Pancreas (tissue), 10 donors: ENCODE data around the gene MAST2. TPM values are rescaled to one million over a fixed set of nuclear protein-coding genes. Genes with fewer than 3 reads are reported as not detected.

ENCODE experiments used
- ATAC-seq, 4 donors: fragments of 200-7000 bp; cut with Tn5 transposase; one replicate each; pipeline versions ENCODE4 v1.8.0 to v1.9.1; 2020; ENCODE audit warnings: mild to moderate bottlenecking in 4 of 4, moderate library complexity in 4 of 4
- DNase-seq, 6 donors: peaks; one replicate each; pipeline ENCODE4 v3.0.0-alpha.2; 2020
- FAIRE-seq: peaks from 2 replicates; lab custom pipeline; 2012; peaks lifted over from hg19 to GRCh38; lab: Jason Lieb, UNC
- H3K27ac ChIP-seq, 4 donors: fragments of 200-600 bp; sonication (generic); 1 replicate in 3 of 4; 2 replicates in 1 of 4; pipeline versions ENCODE4 v1.5.0 to v1.8.0; 2020
- H3K27me3 ChIP-seq, 4 donors: fragments of 200-600 bp; one replicate each; pipeline ENCODE4 v1.8.0; 2021
- H3K36me3 ChIP-seq, 3 donors: fragments of 200-600 bp; sonication (generic) in 1 of 3; one replicate each; pipeline versions ENCODE4 v1.5.0 to v1.8.0; 2020 to 2021
- H3K4me1 ChIP-seq, 3 donors: fragments of 200-600 bp; one replicate each; pipeline ENCODE4 v1.8.0; 2021
- H3K4me3 ChIP-seq, 4 donors: fragments of 200-600 bp; sonication (generic) in 2 of 4; one replicate each; pipeline versions ENCODE4 v1.5.0 to v1.8.0; 2020 to 2021
- H3K9me3 ChIP-seq, 4 donors: fragments of 200-600 bp; one replicate each; pipeline ENCODE4 v1.8.0; 2021
- CTCF ChIP-seq, 4 donors: fragments of 200-600 bp; sonication (generic) in 3 of 4; IDR thresholded peaks; one replicate each; pipeline versions ENCODE4 v1.5.0 to v1.8.0; 2021; ENCODE audit warnings: antibody characterized with exemption in 4 of 4
- WGBS, 2 donors: extraction: QIAGEN DNeasy Blood & Tissue Kit; methylation state at CpG; one replicate each; pipeline ENCODE4 v1.1.7; 2013; 5-methylcytosine and 5-hydroxymethylcytosine counted together
- intact Hi-C, 3 donors: fragments of 100-400 bp; cut with DNase I; formaldehyde crosslinking; loops; one replicate each; pipeline versions ENCODE4 v1.11.1 to v1.14.2; 2022
- polyA plus RNA-seq, 2 donors: library from polyadenylated mRNA; stranded (reverse); fragments of 200-250 nt; gene quantifications; one replicate each; pipeline ENCODE4 v1.2.3, GENCODE V29; 2013
- total RNA-seq, 6 donors: library from RNA; stranded (reverse); fragmentation: NEBNext Ultra II Directional in 4 of 6; extraction: Animal tissue kit (Norgen Biotek cat#: 25700) in 4 of 6; gene quantifications; one replicate each; pipeline versions ENCODE4 v1.2.1 to v1.2.4, GENCODE V29; 2021 to 2023
- donor health status: healthy with polysubstance abuse.
- donor health status: DM: no; HTN: no; CAD: no; lungs with moderate emphysema.
- donor health status: DM: no; HTN: no; CAD: no.
- donor health status: control.
- donor health status: control.
- donor health status: Bipolar disorder and iron deficiency.
- donor health status: DM: yes; HTN: yes; CAD: no.
- donor health status: DM: no; HTN: no; CAD: no.
- donor health status: DM: no; HTN: no; CAD: no.
- donor health status: DM: yes; HTN: yes; CAD: no.

The MAST2 gene
- total and polyA plus RNA-seq, 8 donors: 5.1 to 14.5 (median 7.7) TPM

GRCh38 chr1:46083579-46083978 lies 280.2 kb downstream of the MAST2 start:
- intact Hi-C loops: no loop called here
- H3K27me3 ChIP-seq: no peaks in the 10 kb centered on the region
- ATAC-seq (no peak), DNase-seq (no peak), FAIRE-seq (no peak)
- TF ChIP-seq CTCF (IDR thresholded peaks at IDR 0.05): no peak
- no peak overlapping the region for H3K4me3 ChIP-seq
- H3K36me3 ChIP-seq: no peaks in the 10 kb centered on the region
- no peaks in the 10 kb centered on the region for H3K9me3 ChIP-seq
- H3K27ac ChIP-seq: no peak overlapping the region
- no peaks in the 10 kb centered on the region for H3K4me1 ChIP-seq

- 71 to 74% methylated on average over 1 of the region's 1 CpG for WGBS, 2 donors
- H3K36me3 ChIP-seq: no peaks in the 10 kb centered on the region
- H3K9me3 ChIP-seq: no peaks in the 10 kb centered on the region
- DNase-seq (no peak), FAIRE-seq (no peak), ATAC-seq (no peak)
- H3K4me1 ChIP-seq: no peaks in the 10 kb centered on the region
- no peak overlapping the region for H3K4me3 ChIP-seq
- no peak for TF ChIP-seq CTCF (IDR thresholded peaks at IDR 0.05)
- intact Hi-C loops: no loop called here
- no peak overlapping the region for H3K27ac ChIP-seq
- H3K27me3 ChIP-seq: no peaks in the 10 kb centered on the region
Measured at GRCh38 chr1:46084553-46085451, 281.4 kb downstream of the MAST2 start.

Other genes starting within 250 kb of the MAST2 start
- 10 to 100 TPM; 14.5 to 29.5 (median 21.7) TPM for gene NASP, start 219.6 kb upstream of the MAST2 start, total RNA-seq
- 100 to 1,000 TPM in 1 of 2 donors, 10 to 100 TPM in 1; 55.6 to 113 TPM for gene NASP, start 219.6 kb upstream of the MAST2 start, polyA plus RNA-seq
- 1 to 10 TPM in 3 of 6 donors, under 1 TPM in 3; 0.64 to 1.6 (median 1.1) TPM for gene CCDC17, start 179.6 kb upstream of the MAST2 start, total RNA-seq
- gene CCDC17, start 179.6 kb upstream of the MAST2 start, polyA plus RNA-seq: 1 to 10 TPM; 2.1 to 2.3 TPM
- gene GPBP1L1, start 117.1 kb upstream of the MAST2 start, total RNA-seq: 10 to 100 TPM; 50.9 to 84.3 (median 55.8) TPM
- 10 to 100 TPM; 21.9 to 41.7 TPM for gene GPBP1L1, start 117.1 kb upstream of the MAST2 start, polyA plus RNA-seq
- gene TMEM69, start 115.4 kb upstream of the MAST2 start, total RNA-seq: 10 to 100 TPM in 1 of 6 donors, 1 to 10 TPM in 5; 5.7 to 11.2 (median 7.9) TPM
- 10 to 100 TPM in 1 of 2 donors, 1 to 10 TPM in 1; 5.9 to 13.6 TPM for gene TMEM69, start 115.4 kb upstream of the MAST2 start, polyA plus RNA-seq
- 10 to 100 TPM in 1 of 6 donors, 1 to 10 TPM in 5; 7.3 to 11.3 (median 9.0) TPM for gene IPP, start 53.0 kb upstream of the MAST2 start, total RNA-seq
- gene IPP, start 53.0 kb upstream of the MAST2 start, polyA plus RNA-seq: 1 to 10 TPM; 3.1 to 3.5 TPM